ENCODE data around the gene IKZF1.

IKZF1 gene

DNA sequence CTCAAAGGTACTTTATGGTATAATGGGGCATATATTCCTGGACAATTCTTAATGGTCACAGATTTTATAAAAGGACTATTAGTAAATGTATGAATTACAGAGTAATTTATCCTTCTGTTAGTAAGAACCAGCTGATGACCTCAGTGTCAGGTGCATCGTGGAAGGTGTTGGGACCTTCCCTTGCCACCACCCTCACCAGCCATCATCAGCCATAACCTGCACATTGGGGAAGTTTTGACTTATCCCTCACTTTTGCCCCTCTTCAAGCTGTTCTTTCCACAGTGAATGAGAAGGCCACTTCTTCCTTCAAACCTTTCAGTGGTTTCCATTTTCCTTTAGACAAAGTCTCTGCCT is 93.4 kb downstream of the IKZF1 start:
- Histone ChIP-seq H3K36me3 (ENCODE audit: control insufficient read depth, insufficient read depth, low read length) (no peaks in the 10 kb centered on the region), H3K9ac (ENCODE audit: low read depth, low read length) (no peak overlapping the region)

DNA sequence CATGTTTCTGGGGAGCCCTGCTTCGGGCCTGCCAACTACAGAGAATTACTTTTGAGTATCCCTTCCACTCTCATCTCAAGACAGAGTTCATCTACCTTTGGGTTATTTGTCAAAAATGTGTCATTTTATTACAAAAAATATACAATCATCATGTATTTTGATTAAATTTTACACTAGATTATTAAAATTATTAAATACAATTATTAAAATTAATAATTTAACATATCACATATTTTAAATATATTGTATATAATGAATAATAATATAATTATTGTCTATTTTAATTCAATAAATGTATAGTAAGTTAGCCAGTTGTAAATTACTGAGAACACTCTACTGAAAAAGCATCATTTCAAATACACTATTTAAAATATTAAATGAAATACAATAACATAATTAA is 94.7 kb downstream of the IKZF1 start:
- no peak overlapping the region for H3K4me3 ChIP-seq (ENCODE audit: low read depth, low read length)
- H3K27me3 ChIP-seq (ENCODE audit: control insufficient read depth, insufficient read depth, low read length) = no peaks in the 10 kb centered on the region
- no peak overlapping the region for H3K9ac ChIP-seq (ENCODE audit: low read depth, low read length)
- no peaks in the 10 kb centered on the region for H3K9me3 ChIP-seq (ENCODE audit: control insufficient read depth, insufficient read depth, low read length)
- H3K36me3 ChIP-seq (ENCODE audit: control insufficient read depth, insufficient read depth, low read length) = no peaks in the 10 kb centered on the region
- H3K4me1 ChIP-seq (ENCODE audit: control insufficient read depth, insufficient read depth, low read length) = no peaks in the 10 kb centered on the region

More for the DNA sequence above, 93.4 kb downstream of the IKZF1 start:
- Histone ChIP-seq H3K27me3 (ENCODE audit: control insufficient read depth, insufficient read depth, low read length) (no peaks in the 10 kb centered on the region), H3K9me3 (ENCODE audit: control insufficient read depth, insufficient read depth, low read length) (no peaks in the 10 kb centered on the region), H3K4me3 (ENCODE audit: low read depth, low read length) (no peak overlapping the region), H3K4me1 (ENCODE audit: control insufficient read depth, insufficient read depth, low read length) (no peaks in the 10 kb centered on the region)

- H3K4me3 ChIP-seq (ENCODE audit: low read depth, low read length) = no peak overlapping the region
- no peak overlapping the region for H3K9ac ChIP-seq (ENCODE audit: low read depth, low read length)
- no peaks in the 10 kb centered on the region for H3K9me3 ChIP-seq (ENCODE audit: control insufficient read depth, insufficient read depth, low read length)
- no peaks in the 10 kb centered on the region for H3K4me1 ChIP-seq (ENCODE audit: control insufficient read depth, insufficient read depth, low read length)
- no peaks in the 10 kb centered on the region for H3K27me3 ChIP-seq (ENCODE audit: control insufficient read depth, insufficient read depth, low read length)
- H3K36me3 ChIP-seq (ENCODE audit: control insufficient read depth, insufficient read depth, low read length) = no peaks in the 10 kb centered on the region
Observed at GRCh38 chr7:50399635-50400034, 95.1 kb downstream of the IKZF1 start.

- no peaks in the 10 kb centered on the region for H3K9me3 ChIP-seq (ENCODE audit: control insufficient read depth, insufficient read depth, low read length)
- H3K4me3 ChIP-seq (ENCODE audit: low read depth, low read length) = no peak overlapping the region
- H3K4me1 ChIP-seq (ENCODE audit: control insufficient read depth, insufficient read depth, low read length) = no peaks in the 10 kb centered on the region
- H3K9ac ChIP-seq (ENCODE audit: low read depth, low read length) = no peak overlapping the region
- H3K27me3 ChIP-seq (ENCODE audit: control insufficient read depth, insufficient read depth, low read length) = no peaks in the 10 kb centered on the region
- H3K36me3 ChIP-seq (ENCODE audit: control insufficient read depth, insufficient read depth, low read length) = no peaks in the 10 kb centered on the region
Observed at GRCh38 chr7:50400114-50400513, 95.6 kb downstream of the IKZF1 start.

- Histone ChIP-seq H3K4me3 (ENCODE audit: low read depth, low read length) (no peak overlapping the region), H3K9ac (ENCODE audit: low read depth, low read length) (no peak overlapping the region), H3K4me1 (ENCODE audit: control insufficient read depth, insufficient read depth, low read length) (no peaks in the 10 kb centered on the region), H3K9me3 (ENCODE audit: control insufficient read depth, insufficient read depth, low read length) (no peaks in the 10 kb centered on the region), H3K36me3 (ENCODE audit: control insufficient read depth, insufficient read depth, low read length) (no peaks in the 10 kb centered on the region), H3K27me3 (ENCODE audit: control insufficient read depth, insufficient read depth, low read length) (no peaks in the 10 kb centered on the region)
Observed at GRCh38 chr7:50404392-50404791, 99.9 kb downstream of the IKZF1 start.

- Histone ChIP-seq H3K9ac (ENCODE audit: low read depth, low read length) (no peak overlapping the region), H3K9me3 (ENCODE audit: control insufficient read depth, insufficient read depth, low read length) (no peaks in the 10 kb centered on the region), H3K4me3 (ENCODE audit: low read depth, low read length) (no peak overlapping the region), H3K27me3 (ENCODE audit: control insufficient read depth, insufficient read depth, low read length) (no peaks in the 10 kb centered on the region), H3K36me3 (ENCODE audit: control insufficient read depth, insufficient read depth, low read length) (no peaks in the 10 kb centered on the region), H3K4me1 (ENCODE audit: control insufficient read depth, insufficient read depth, low read length) (no peaks in the 10 kb centered on the region)
Observed at GRCh38 chr7:50405221-50405620, 100.7 kb downstream of the IKZF1 start.

- Histone ChIP-seq H3K36me3 (ENCODE audit: control insufficient read depth, insufficient read depth, low read length) (no peaks in the 10 kb centered on the region), H3K4me1 (ENCODE audit: control insufficient read depth, insufficient read depth, low read length) (no peaks in the 10 kb centered on the region), H3K9me3 (ENCODE audit: control insufficient read depth, insufficient read depth, low read length) (no peaks in the 10 kb centered on the region), H3K27me3 (ENCODE audit: control insufficient read depth, insufficient read depth, low read length) (no peaks in the 10 kb centered on the region), H3K9ac (ENCODE audit: low read depth, low read length) (no peak overlapping the region), H3K4me3 (ENCODE audit: low read depth, low read length) (no peak overlapping the region)
Observed at GRCh38 chr7:50406935-50407334, 102.4 kb downstream of the IKZF1 start.

DNA sequence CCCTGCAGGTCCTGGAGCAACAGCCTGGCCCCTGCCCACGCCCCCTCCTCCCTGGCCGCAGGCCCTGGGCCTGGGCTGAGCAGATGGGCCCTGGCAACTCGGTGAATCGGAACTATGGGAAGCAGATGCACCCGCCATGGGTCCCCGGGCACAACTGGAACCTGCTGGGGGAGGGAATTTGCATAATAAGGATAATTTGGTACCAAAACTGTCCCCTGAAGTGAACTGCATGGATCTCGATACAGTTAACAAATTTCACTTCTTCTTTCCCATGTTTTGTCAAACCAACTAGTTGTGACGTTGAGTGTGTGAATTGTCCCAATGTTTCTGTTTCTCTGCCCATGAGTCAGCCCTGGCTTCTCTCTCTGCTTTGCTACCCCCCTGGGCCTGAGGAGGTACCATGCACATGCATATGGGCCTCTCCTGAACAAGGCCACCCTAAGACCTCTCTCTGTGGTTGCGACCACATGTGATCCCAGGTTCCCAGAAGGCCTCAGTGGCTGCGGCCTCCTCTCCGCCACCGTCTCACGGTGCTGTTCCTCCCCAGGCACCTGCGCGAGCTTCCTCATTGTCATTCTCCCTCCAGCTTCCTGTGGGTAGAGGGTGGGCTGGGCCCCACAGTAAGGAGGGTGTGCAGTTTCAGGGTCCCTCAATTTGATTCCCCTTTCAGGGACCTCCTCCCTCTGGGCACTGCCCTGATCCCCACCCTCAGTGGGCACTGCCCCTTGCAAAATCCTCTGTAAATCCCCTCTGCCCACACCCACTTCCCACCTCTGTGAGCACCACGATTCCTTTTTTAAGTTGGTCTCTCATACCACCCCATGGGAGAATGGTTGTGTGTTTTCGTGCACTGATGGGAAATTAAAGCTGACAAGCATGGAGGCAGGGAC is 105.6 kb downstream of the IKZF1 start:
- Histone ChIP-seq H3K36me3 (ENCODE audit: control insufficient read depth, insufficient read depth, low read length) (no peaks in the 10 kb centered on the region), H3K4me3 (ENCODE audit: low read depth, low read length) (no peak overlapping the region), H3K9me3 (ENCODE audit: control insufficient read depth, insufficient read depth, low read length) (no peaks in the 10 kb centered on the region), H3K4me1 (ENCODE audit: control insufficient read depth, insufficient read depth, low read length) (no peaks in the 10 kb centered on the region), H3K27me3 (ENCODE audit: control insufficient read depth, insufficient read depth, low read length) (no peaks in the 10 kb centered on the region), H3K9ac (ENCODE audit: low read depth, low read length) (no peak overlapping the region)

DNA sequence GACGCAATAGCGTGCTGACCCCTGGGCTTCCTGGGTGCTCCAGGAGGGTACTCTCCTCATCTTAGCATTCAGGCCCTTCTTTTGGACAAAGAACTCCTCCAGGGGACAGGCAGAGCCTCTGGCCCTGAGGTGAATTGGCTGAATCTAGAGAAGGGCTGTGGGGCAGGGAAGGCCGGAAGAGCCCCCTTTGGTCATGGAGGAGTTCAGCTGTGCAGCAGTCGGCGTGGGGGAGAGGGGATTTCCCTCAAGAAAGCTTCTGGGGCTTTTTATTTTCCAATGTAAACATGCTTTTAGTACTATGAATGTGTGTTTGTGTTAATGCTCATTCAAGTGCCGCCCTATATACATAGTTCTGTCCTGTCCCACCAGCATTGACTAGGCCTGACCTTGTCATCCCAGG is 106.8 kb downstream of the IKZF1 start:
- Histone ChIP-seq H3K4me3 (ENCODE audit: low read depth, low read length) (no peak overlapping the region), H3K36me3 (ENCODE audit: control insufficient read depth, insufficient read depth, low read length) (no peaks in the 10 kb centered on the region), H3K9me3 (ENCODE audit: control insufficient read depth, insufficient read depth, low read length) (no peaks in the 10 kb centered on the region), H3K9ac (ENCODE audit: low read depth, low read length) (no peak overlapping the region), H3K27me3 (ENCODE audit: control insufficient read depth, insufficient read depth, low read length) (no peaks in the 10 kb centered on the region), H3K4me1 (ENCODE audit: control insufficient read depth, insufficient read depth, low read length) (no peaks in the 10 kb centered on the region)

DNA sequence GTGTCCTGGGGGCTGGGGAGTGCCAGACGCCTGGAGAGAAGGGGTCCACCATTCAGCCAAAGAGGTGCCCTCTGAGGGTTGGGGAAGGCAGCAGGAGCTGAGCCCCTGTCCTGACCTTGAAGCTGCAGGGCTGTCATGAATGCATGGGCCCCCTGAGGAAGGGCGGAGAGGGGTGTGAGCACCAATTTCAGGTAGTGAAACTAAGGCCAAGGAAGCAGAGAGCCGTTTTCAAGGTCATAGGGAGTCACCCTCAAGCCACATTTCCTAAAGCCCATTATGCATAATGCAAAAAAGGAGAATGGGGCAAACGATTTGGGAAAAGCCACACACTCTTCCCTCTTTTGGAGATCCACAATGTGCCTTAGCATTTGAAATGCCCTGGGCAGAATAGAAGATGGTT is 108.5 kb downstream of the IKZF1 start:
- Histone ChIP-seq H3K4me3 (ENCODE audit: low read depth, low read length) (no peak overlapping the region), H3K4me1 (ENCODE audit: control insufficient read depth, insufficient read depth, low read length) (no peaks in the 10 kb centered on the region), H3K9me3 (ENCODE audit: control insufficient read depth, insufficient read depth, low read length) (no peaks in the 10 kb centered on the region), H3K36me3 (ENCODE audit: control insufficient read depth, insufficient read depth, low read length) (no peaks in the 10 kb centered on the region), H3K9ac (ENCODE audit: low read depth, low read length) (no peak overlapping the region), H3K27me3 (ENCODE audit: control insufficient read depth, insufficient read depth, low read length) (no peaks in the 10 kb centered on the region)

- Histone ChIP-seq H3K36me3 (ENCODE audit: control insufficient read depth, insufficient read depth, low read length) (no peaks in the 10 kb centered on the region), H3K9me3 (ENCODE audit: control insufficient read depth, insufficient read depth, low read length) (no peaks in the 10 kb centered on the region), H3K4me1 (ENCODE audit: control insufficient read depth, insufficient read depth, low read length) (no peaks in the 10 kb centered on the region), H3K9ac (ENCODE audit: low read depth, low read length) (no peak overlapping the region), H3K4me3 (ENCODE audit: low read depth, low read length) (no peak overlapping the region), H3K27me3 (ENCODE audit: control insufficient read depth, insufficient read depth, low read length) (no peaks in the 10 kb centered on the region)
Observed at GRCh38 chr7:50413561-50413960, 109.0 kb downstream of the IKZF1 start.

GRCh38 chr7:50415844-50416364 is 111.4 kb downstream of the IKZF1 start:
- Histone ChIP-seq H3K4me1 (ENCODE audit: control insufficient read depth, insufficient read depth, low read length) (no peaks in the 10 kb centered on the region), H3K27me3 (ENCODE audit: control insufficient read depth, insufficient read depth, low read length) (no peaks in the 10 kb centered on the region), H3K9ac (ENCODE audit: low read depth, low read length) (no peak overlapping the region), H3K36me3 (ENCODE audit: control insufficient read depth, insufficient read depth, low read length) (no peaks in the 10 kb centered on the region), H3K9me3 (ENCODE audit: control insufficient read depth, insufficient read depth, low read length) (no peaks in the 10 kb centered on the region), H3K4me3 (ENCODE audit: low read depth, low read length) (no peak overlapping the region)

Measured in iPS-15b (cell line).